Keratinocyte (primary cell): ENCODE data around the gene IRF8. TPM values are rescaled to one million over a fixed set of nuclear protein-coding genes. Genes with fewer than 3 reads are reported as not detected.

Source experiments
- DNase-seq: peaks from one replicate; pipeline ENCODE4 v3.0.0-alpha.2; 2011; ENCODE audit warnings: low read depth, missing footprints, low spot score
- FAIRE-seq: peaks from 2 replicates; lab custom pipeline; 2011; peaks lifted over from hg19 to GRCh38; lab: Jason Lieb, UNC
- H2AFZ ChIP-seq: 2 replicates; pipeline ENCODE4 v1.6.0; 2012; ENCODE audit warnings: low read length, control low read depth, inconsistent platforms; ENCODE audit not compliant: control insufficient read depth
- H3K27ac ChIP-seq: 2 replicates; pipeline ENCODE4 v1.5.1; 2011; ENCODE audit warnings: low read length; ENCODE audit not compliant: control insufficient read depth, insufficient read depth
- H3K27me3 ChIP-seq: 3 replicates; pipeline ENCODE4 v1.6.0; 2011; ENCODE audit warnings: low read length; ENCODE audit not compliant: control insufficient read depth, insufficient read depth; ENCODE audit errors: extremely low read depth
- H3K36me3 ChIP-seq, 2 experiments: 2 replicates in 1 of 2; 3 replicates in 1 of 2; pipeline ENCODE4 v1.5.1; 2011; ENCODE audit warnings: low read length in 2 of 2, mild to moderate bottlenecking in 1 of 2; ENCODE audit not compliant: control insufficient read depth in 2 of 2, insufficient read depth in 2 of 2; ENCODE audit errors: extremely low read depth in 1 of 2
- H3K4me1 ChIP-seq: 3 replicates; pipeline ENCODE4 v1.5.1; 2011; ENCODE audit warnings: low read length; ENCODE audit not compliant: control insufficient read depth, insufficient read depth; ENCODE audit errors: extremely low read depth
- H3K4me2 ChIP-seq: 3 replicates; pipeline ENCODE4 v1.6.0; 2011; ENCODE audit warnings: low read depth, low read length; ENCODE audit not compliant: control insufficient read depth, insufficient read depth; ENCODE audit errors: extremely low read depth
- H3K4me3 ChIP-seq, 3 experiments: fragments of 200-600 bp in 1 of 3; sonication (generic) in 1 of 3; 2 replicates in 2 of 3; 3 replicates in 1 of 3; pipeline ENCODE4 v1.5.1; 2011 to 2016; ENCODE audit warnings: low read length in 3 of 3, mild to moderate bottlenecking in 3 of 3, control low read depth in 2 of 3, inconsistent platforms in 1 of 3, low read depth in 1 of 3, mixed read lengths in 1 of 3, mixed run types in 1 of 3, moderate library complexity in 1 of 3; ENCODE audit not compliant: control insufficient read depth in 2 of 3, insufficient read depth in 2 of 3; ENCODE audit errors: extremely low read depth in 1 of 3
- H3K79me2 ChIP-seq: 2 replicates; pipeline ENCODE4 v1.6.0; 2012; ENCODE audit warnings: low read length; ENCODE audit not compliant: control insufficient read depth, insufficient read depth
- H3K9ac ChIP-seq: 3 replicates; pipeline ENCODE4 v1.6.0; 2011; ENCODE audit warnings: low read length; ENCODE audit not compliant: control insufficient read depth, insufficient read depth; ENCODE audit errors: extremely low read depth
- H3K9me1 ChIP-seq: 3 replicates; pipeline ENCODE4 v1.6.0; 2011; ENCODE audit warnings: low read length; ENCODE audit not compliant: control insufficient read depth, insufficient read depth; ENCODE audit errors: extremely low read depth
- H3K9me3 ChIP-seq: 2 replicates; pipeline ENCODE4 v1.5.1; 2012; ENCODE audit warnings: low read depth, low read length; ENCODE audit not compliant: control insufficient read depth
- H4K20me1 ChIP-seq: 3 replicates; pipeline ENCODE4 v1.6.0; 2011; ENCODE audit warnings: low read length; ENCODE audit not compliant: control insufficient read depth, insufficient read depth; ENCODE audit errors: extremely low read depth
- EZH2 ChIP-seq: IDR thresholded peaks from one replicate; pipeline ENCODE4 v1.6.1; 2012; ENCODE audit warnings: inconsistent platforms, mild to moderate bottlenecking, low read length, moderate library complexity
- dilution Hi-C: fragments of 300-500 bp; cut with MboI; formaldehyde crosslinking; loops from one replicate; pipeline ENCODE4 v1.7.0; 2020; ENCODE audit warnings: low sequenced_read_pairs; ENCODE audit not compliant: extremely low pct_ligation_motif_present
- polyA plus RNA-seq, 5 experiments: library from polyadenylated mRNA; depleted of rRNA in 3 of 5; stranded (reverse) in 3 of 5; stranded (forward) in 1 of 5; unstranded in 1 of 5; fragments of >200 nt; gene quantifications; 1 replicate in 1 of 5; 2 replicates in 3 of 5; 3 replicates in 1 of 5; pipeline versions ENCODE4 v1.2.1 to v1.2.3, GENCODE V29; 2011 to 2012; ENCODE audit warnings: missing spikeins in 2 of 5, low read depth in 1 of 5, low replicate concordance in 1 of 5
- TF ChIP-seq, protein P1 (sequence below), 3 experiments: IDR thresholded peaks in 1 of 3; conservative IDR thresholded peaks in 1 of 3; optimal IDR thresholded peaks in 1 of 3; 2 replicates in 2 of 3; 3 replicates in 1 of 3; pipeline versions ENCODE3 to v1.5.1; 2011; ENCODE audit warnings: low read length in 3 of 3, mild to moderate bottlenecking in 3 of 3, moderate library complexity in 2 of 3, control low read depth in 1 of 3, inconsistent platforms in 1 of 3; ENCODE audit not compliant: insufficient read depth in 2 of 3; ENCODE audit errors: extremely low read depth in 1 of 3

IRF8 gene
- polyA plus RNA-seq, 1 donor (not counting 4 experiments of a cell fraction or from before 2014, with no cell fraction given), result not detected

- FAIRE-seq, result no peak
- dilution Hi-C loops, result no loop called here
Observed at GRCh38 chr16:85900027-85900792, 1.2 kb downstream of the IRF8 start.

GRCh38 chr16:85901110-85901509, 2.1 kb downstream of the IRF8 start:
- Histone ChIP-seq H3K4me1 (no peaks in the 10 kb centered on the region), H3K4me2 (no peak overlapping the region), H3K36me3 (no peaks in the 10 kb centered on the region), H3K9me3 (no peaks in the 10 kb centered on the region), H3K9ac (no peak overlapping the region), H3K27ac (no peak overlapping the region), H3K4me3 (no peak overlapping the region), H3K27me3 (peaks cover 45% of the 10 kb centered on the region), H4K20me1 (no peaks in the 10 kb centered on the region), H3K9me1 (no peaks in the 10 kb centered on the region), H2AFZ (no peak overlapping the region), H3K79me2 (no peaks in the 10 kb centered on the region)
- DNase-seq (no peak), FAIRE-seq (no peak)
- TF ChIP-seq, protein P1, sequence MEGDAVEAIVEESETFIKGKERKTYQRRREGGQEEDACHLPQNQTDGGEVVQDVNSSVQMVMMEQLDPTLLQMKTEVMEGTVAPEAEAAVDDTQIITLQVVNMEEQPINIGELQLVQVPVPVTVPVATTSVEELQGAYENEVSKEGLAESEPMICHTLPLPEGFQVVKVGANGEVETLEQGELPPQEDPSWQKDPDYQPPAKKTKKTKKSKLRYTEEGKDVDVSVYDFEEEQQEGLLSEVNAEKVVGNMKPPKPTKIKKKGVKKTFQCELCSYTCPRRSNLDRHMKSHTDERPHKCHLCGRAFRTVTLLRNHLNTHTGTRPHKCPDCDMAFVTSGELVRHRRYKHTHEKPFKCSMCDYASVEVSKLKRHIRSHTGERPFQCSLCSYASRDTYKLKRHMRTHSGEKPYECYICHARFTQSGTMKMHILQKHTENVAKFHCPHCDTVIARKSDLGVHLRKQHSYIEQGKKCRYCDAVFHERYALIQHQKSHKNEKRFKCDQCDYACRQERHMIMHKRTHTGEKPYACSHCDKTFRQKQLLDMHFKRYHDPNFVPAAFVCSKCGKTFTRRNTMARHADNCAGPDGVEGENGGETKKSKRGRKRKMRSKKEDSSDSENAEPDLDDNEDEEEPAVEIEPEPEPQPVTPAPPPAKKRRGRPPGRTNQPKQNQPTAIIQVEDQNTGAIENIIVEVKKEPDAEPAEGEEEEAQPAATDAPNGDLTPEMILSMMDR (optimal IDR thresholded peaks at IDR 0.05 in 1 of 3, IDR thresholded peaks at IDR 0.05 in 1 of 3, conservative IDR thresholded peaks at IDR 0.05 in 1 of 3; ENCODE audit: extremely low read depth in 1 of 3, insufficient read depth in 2 of 3, low read length in 3 of 3), result no peak
- no peak for TF ChIP-seq EZH2
- dilution Hi-C loops, result no loop called here

More at GRCh38 chr16:85900027-85900792, 1.2 kb downstream of the IRF8 start:
- Histone ChIP-seq H4K20me1 (no peaks in the 10 kb centered on the region), H3K79me2 (no peaks in the 10 kb centered on the region), H3K27ac (no peak overlapping the region), H3K27me3 (peaks cover 45% of the 10 kb centered on the region), H3K4me2 (no peak overlapping the region), H3K36me3 (no peaks in the 10 kb centered on the region), H3K9ac (no peak overlapping the region), H3K4me1 (no peaks in the 10 kb centered on the region), H3K9me1 (no peaks in the 10 kb centered on the region), H3K4me3 (no peak overlapping the region), H3K9me3 (no peaks in the 10 kb centered on the region), H2AFZ (no peak overlapping the region)
- no peak for DNase-seq
- TF ChIP-seq EZH2, result no peak
- TF ChIP-seq, protein P1 (optimal IDR thresholded peaks at IDR 0.05 in 1 of 3, IDR thresholded peaks at IDR 0.05 in 1 of 3, conservative IDR thresholded peaks at IDR 0.05 in 1 of 3; ENCODE audit: extremely low read depth in 1 of 3, insufficient read depth in 2 of 3, low read length in 3 of 3), result no peak
